Ramos (cell line): ENCODE measurements around the gene CIZ1.
"Not testable (repeated sequence)": the region's sequence is repeated elsewhere in the genome, so short reads cannot be mapped to it uniquely, and the experiment has no call there.

Experiments
- in situ Hi-C: fragments of 300-500 bp; cut with MboI; formaldehyde crosslinking; loops from one replicate; pipeline ENCODE4 v1.14.3; 2022; ENCODE audit warnings: low sequenced_read_pairs; ENCODE audit not compliant: unreplicated experiment

CIZ1 gene

GRCh38 chr9:128149951-128150593 is 41.3 kb downstream of the CIZ1 start:
- in situ Hi-C loops = no loop called here

- in situ Hi-C loops = no loop called here
Measured at GRCh38 chr9:128149001-128149701, 42.2 kb downstream of the CIZ1 start, which contains the start of gene LCN2. Gene LCN2 (plus strand): TSS chr9:128149453. CDS start chr9:128149526, 73 bp downstream.

- in situ Hi-C loops = no loop called here
Measured at GRCh38 chr9:128148509-128149000, 42.8 kb downstream of the CIZ1 start.

DNA sequence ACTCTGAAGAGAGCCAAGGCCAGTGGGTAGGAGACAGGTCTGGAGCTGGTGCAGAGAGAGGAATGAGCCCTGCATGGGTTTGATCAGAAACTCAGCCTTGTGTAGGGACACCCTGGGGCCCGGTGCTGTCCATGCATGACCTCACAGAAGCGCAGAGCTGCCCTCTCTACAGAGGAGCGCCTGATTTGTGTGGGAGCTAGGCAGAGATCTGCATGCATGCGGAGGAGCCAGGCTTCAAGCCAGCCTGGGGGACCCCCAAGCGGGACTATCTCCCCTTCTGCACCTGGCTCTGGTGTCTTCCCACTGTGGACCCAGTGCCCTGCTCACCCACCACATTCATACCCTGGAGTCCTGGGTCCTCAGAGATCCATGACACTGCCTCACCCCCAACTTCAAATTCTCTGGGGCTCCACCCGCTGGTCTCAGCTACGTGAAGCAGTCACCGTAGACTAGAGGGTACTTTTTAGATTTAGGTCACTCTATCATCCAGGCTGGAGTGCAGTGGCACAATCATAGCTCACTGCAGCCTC is 44.7 kb downstream of the CIZ1 start:
- in situ Hi-C loops = no loop called here

DNA sequence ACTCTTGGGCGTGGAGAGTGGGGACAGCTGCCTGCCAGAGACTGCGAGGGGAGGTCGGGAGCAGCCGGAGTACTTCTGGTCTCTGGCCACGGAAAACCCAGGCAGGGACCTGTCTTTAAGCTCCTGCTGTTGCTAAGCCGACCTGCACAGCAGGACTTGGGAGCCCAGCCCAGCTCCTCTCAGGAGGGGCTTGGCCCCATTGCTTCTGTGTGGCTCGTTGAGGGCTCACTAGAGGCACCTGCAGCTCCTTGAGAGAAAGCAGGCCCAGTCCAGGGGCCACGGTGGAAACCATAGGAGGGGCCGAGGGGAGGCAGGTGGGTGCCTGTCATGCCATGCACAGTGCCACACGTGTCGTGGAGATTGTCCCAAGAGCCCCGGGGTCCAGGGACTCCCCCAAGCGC is 45.4 kb downstream of the CIZ1 start:
- in situ Hi-C loops = no loop called here

DNA sequence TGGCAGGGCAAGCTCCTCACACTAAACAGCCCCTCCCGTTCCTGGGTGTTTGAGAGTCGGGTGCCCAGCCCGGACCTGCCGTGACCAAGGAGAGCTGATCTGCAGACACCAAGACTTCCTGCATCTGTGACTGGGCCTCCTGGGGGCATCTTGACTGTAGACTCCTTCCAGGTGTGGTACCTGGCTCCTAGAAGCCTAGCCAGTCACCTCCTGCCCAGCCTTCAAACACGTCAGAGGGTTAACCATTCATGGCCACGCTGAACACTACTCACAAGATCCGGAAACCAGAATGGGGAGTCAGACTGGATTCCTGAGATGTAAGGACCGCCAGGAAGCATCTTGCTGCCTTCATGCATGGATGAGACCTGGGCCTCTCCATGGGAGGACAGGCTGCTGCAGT is 45.8 kb downstream of the CIZ1 start:
- in situ Hi-C loops = no loop called here

DNA sequence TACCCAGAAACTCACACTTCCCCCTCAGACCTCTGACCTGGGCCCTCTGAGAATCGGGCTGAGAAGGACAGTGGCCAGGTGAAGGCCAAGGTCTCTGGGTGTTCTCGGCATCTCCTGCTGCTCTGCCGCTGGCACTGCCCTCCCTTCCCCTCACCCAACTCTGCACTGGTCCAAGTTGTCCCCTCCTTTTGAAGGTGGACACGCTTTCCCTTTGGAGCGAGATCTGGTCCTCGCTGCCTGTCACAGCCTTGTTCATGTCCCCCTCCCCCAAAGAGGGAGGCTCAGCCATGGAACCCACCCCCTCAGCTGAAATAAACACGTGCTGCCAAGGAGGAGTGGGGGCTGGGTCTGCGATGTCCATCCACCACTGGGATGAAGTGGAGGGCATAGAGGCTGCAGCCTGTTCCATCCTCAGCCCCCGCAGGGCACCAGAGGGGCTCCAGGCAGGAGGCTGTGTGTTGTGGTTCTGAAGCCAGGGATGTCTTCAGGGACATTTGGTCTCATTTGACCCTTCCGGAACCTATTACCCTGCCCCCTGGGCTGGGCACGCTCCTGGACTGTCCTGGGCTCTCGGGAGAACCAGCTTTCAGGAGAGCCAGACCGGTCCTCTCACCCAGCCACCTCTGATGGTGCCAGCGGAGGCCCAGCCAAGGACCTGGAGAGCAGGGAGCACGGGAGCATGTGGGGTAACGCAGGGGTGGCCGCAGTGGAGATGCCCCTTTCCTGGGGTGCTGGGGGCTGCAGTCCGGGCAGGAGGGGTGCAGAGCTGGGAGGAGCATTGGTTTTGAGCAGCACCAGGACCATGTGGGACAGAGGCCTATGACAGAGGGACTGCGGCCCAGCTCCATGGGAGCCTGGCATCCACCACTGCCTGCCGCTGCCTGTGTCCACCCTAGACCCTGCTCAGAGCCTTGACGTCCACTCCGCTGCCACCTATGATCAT is 46.9 kb downstream of the CIZ1 start:
- in situ Hi-C loops = no loop called here

- in situ Hi-C loops = no loop called here
Measured at GRCh38 chr9:128143525-128144238, 47.7 kb downstream of the CIZ1 start.

- in situ Hi-C loops = no loop called here
Measured at GRCh38 chr9:128142596-128142995, 48.8 kb downstream of the CIZ1 start.

GRCh38 chr9:128142061-128142460 is 49.3 kb downstream of the CIZ1 start:
- in situ Hi-C loops = no loop called here

DNA sequence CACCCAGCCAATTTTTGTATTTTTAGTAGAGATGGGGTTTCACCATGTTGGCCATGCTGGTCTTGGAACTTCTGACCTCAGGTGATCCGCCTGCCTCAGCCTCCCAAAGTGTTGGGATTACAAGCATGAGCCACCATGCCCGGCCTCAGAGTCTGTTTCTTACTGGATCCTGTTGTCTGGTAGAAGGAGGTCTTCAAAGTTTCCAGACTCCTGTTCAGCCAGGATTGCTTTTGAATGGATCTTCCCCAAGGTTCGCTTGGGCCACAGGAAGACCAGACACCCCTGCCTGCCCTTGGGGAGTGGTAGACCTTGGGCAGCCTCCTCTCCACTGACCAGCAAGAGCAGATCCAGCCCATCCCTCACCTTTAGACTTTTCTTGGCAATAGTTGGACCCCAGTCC is 49.8 kb downstream of the CIZ1 start:
- in situ Hi-C loops = no loop called here

- in situ Hi-C loops = no loop called here
Measured at GRCh38 chr9:128139621-128140020, 51.8 kb downstream of the CIZ1 start.

DNA sequence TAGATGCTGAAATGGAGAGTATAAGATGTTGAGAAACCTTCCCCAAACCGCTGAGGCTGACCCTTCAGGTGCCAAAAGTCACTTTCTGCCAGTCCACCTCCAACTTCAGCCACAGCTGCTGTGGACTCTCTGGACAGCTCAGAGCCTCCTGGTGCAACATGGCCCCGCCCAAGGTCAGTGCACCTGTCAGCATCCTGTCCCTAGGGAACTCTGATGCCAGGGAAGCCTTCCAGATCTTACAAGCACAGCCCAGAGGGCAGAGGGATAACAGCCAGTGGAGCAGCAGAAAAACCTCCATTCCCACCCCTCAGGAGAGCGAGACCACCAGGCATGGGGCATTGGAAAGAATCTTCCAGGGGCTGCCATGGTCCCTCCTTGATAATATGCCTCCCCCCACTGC is 53.4 kb downstream of the CIZ1 start:
- in situ Hi-C loops = no loop called here

DNA sequence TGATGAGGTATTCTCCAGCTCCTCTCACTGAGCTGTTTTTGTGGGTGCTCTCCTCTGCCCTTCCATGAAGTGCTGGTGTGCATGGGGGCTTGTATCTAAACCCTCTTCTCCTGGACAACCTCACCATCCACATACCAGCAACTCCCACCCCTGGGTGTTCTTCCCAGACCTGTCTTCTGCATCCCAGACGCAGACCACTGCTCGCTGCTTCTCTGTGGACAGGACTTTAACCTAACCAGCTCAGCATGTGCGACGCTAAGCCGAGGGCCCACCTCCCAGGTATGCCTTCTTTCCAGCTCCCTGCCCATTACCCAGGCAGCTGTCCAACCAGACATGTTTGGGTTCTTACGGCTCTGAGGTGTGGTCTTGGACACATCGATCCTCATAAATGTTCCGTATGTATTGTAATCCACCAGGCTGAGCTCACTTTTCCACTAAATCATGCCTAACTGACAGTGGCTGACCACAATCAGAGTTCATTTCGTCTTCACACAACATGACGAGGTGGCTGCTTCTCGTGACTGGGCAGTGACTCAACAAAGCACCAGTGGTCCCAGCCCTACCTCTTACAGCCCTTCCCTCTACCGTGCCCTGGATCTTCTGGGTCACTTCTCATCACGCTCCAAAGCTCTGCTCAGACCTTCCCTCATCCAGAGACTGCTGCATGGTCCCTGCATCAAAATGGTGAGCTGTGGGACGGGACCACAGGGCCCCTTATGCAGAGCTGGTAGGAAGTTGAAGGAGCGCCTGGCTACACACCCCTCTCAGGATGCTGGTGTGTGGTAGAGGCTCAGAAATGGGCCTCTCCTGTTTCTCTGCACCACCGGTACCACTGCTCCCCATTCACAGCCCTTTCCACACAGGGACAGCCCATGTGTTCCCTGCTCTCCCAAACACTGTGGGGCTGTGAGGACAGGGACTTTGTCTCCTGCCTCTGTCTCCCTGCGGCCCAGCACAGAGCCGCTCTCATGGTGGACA is 54.3 kb downstream of the CIZ1 start:
- in situ Hi-C loops = no loop called here

- in situ Hi-C loops = not testable (repeated sequence)
Measured at GRCh38 chr9:128135561-128135960, 55.8 kb downstream of the CIZ1 start.

DNA sequence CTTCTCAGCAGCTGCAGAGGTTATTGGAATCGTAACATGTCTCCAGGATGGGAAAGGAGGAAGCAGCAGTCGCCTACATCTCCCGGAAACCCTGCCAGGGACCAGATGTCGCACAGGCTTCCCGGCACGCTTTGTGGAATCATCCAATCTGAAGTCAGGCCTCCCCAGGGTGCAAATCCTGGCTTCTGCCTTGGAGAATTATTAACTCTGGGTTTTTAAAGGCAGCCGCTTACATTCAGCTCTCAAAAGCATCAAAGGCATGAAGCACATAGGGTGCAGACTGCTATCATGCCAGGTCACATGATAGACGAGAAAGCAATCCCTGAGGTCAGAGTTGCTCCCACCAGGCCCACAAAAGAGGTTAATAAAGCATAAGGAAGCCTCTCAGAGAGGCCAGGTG is 59.2 kb downstream of the CIZ1 start:
- in situ Hi-C loops = not testable (repeated sequence)

DNA sequence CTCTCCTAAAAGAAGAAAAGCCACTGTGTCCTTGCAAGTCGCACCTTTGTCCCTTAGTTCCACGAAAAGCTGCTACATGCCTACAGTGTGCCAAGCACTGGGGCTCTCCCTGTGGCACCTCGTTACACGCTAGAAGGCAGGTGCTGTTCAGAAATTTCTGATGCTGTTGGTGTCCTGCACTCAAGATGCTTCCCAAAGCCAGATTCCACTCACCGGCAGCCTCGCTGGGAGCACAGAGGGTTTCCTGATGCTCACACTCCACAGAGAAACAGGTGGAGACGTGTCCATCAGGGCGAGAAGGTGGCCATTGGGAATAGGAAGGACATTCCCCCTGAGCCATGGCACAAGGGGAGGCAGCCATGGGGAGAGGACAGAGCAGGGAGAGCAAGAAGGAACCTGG is 60.0 kb downstream of the CIZ1 start:
- in situ Hi-C loops = not testable (repeated sequence)

GRCh38 chr9:128130651-128131050 is 60.7 kb downstream of the CIZ1 start:
- in situ Hi-C loops = not testable (repeated sequence)
